Mucosa of descending colon (tissue), 3 donors: ENCODE data around the gene BTBD16. TPM values are rescaled to one million over a fixed set of nuclear protein-coding genes. Genes with fewer than 3 reads are reported as not detected.

Experiments
- ATAC-seq: fragments of 200-7000 bp; cut with Tn5 transposase; one replicate; pipeline ENCODE4 v1.9.1; 2020; ENCODE audit warnings: mild to moderate bottlenecking, moderate library complexity
- DNase-seq, 3 donors: peaks; one replicate each; pipeline ENCODE4 v3.0.0-alpha.2; 2020
- H3K36me3 ChIP-seq: fragments of 200-600 bp; one replicate; pipeline ENCODE4 v1.8.0; 2021; ENCODE audit warnings: low read depth, mild to moderate bottlenecking
- H3K4me1 ChIP-seq: fragments of 200-600 bp; one replicate; pipeline ENCODE4 v1.8.0; 2021; ENCODE audit warnings: low read depth, mild to moderate bottlenecking
- H3K4me3 ChIP-seq: fragments of 200-600 bp; one replicate; pipeline ENCODE4 v1.8.0; 2021; ENCODE audit warnings: mild to moderate bottlenecking
- H3K9me3 ChIP-seq: fragments of 200-600 bp; one replicate; pipeline ENCODE4 v1.8.0; 2021; ENCODE audit warnings: mild to moderate bottlenecking
- intact Hi-C, 2 donors: fragments of 100-400 bp; cut with DNase I in 1 of 2; cut with micrococcal nuclease in 1 of 2; formaldehyde crosslinking; loops; one replicate each; pipeline versions ENCODE4 v1.11.0 to v1.11.1; 2022; cut with DNase I, micrococcal nuclease
- total RNA-seq, 3 donors: library from RNA; stranded (reverse); fragmentation: NEBNext Ultra II Directional in 2 of 3; extraction: Animal tissue kit (Norgen Biotek cat#: 25700) in 2 of 3; gene quantifications; one replicate each; pipeline versions ENCODE4 v1.2.1 to v1.2.4, GENCODE V29; 2021 to 2023
- TF ChIP-seq, protein P1 (sequence below): fragments of 200-600 bp; IDR thresholded peaks from one replicate; pipeline ENCODE4 v1.8.0; 2022; ENCODE audit warnings: antibody characterized with exemption, mild to moderate bottlenecking
- donor health status: DM: no; HTN: no; CAD: no; lungs with moderate emphysema.
- donor health status: DM: no; HTN: no; CAD: no.
- donor health status: DM: no; HTN: yes; CAD: no.

BTBD16 gene
- total RNA-seq, 3 donors from 2014 or later, result 0.16 to 0.60 (median 0.26) TPM

DNA sequence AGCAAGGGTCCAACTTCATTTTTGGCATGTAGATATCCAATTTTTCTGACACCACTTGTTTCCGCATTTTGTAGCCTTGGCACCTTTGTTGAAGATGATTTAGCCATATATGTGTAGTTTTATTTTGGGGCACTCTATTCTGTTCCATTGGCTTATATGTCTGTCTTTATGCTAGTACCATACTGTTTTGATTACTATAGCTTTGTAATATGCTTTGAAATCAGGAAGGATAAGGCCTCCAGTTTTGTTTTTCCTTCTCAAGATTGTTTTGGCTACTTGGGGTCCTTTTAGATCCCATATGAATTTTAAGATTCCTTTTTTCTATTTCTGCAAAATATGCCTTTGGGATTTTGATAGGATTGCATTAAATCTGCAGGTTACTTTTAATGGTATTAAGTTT lies 9.5 kb upstream of the BTBD16 start:
- TF ChIP-seq, protein P1, sequence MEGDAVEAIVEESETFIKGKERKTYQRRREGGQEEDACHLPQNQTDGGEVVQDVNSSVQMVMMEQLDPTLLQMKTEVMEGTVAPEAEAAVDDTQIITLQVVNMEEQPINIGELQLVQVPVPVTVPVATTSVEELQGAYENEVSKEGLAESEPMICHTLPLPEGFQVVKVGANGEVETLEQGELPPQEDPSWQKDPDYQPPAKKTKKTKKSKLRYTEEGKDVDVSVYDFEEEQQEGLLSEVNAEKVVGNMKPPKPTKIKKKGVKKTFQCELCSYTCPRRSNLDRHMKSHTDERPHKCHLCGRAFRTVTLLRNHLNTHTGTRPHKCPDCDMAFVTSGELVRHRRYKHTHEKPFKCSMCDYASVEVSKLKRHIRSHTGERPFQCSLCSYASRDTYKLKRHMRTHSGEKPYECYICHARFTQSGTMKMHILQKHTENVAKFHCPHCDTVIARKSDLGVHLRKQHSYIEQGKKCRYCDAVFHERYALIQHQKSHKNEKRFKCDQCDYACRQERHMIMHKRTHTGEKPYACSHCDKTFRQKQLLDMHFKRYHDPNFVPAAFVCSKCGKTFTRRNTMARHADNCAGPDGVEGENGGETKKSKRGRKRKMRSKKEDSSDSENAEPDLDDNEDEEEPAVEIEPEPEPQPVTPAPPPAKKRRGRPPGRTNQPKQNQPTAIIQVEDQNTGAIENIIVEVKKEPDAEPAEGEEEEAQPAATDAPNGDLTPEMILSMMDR, result no peak
- Histone ChIP-seq H3K4me1 (peaks cover 4% of the 10 kb centered on the region), H3K4me3 (no peak overlapping the region), H3K36me3 (no peaks in the 10 kb centered on the region), H3K9me3 (peaks cover 10% of the 10 kb centered on the region)
- intact Hi-C loops, result no loop called here
- ATAC-seq, result no peak
- no peak for DNase-seq

DNA sequence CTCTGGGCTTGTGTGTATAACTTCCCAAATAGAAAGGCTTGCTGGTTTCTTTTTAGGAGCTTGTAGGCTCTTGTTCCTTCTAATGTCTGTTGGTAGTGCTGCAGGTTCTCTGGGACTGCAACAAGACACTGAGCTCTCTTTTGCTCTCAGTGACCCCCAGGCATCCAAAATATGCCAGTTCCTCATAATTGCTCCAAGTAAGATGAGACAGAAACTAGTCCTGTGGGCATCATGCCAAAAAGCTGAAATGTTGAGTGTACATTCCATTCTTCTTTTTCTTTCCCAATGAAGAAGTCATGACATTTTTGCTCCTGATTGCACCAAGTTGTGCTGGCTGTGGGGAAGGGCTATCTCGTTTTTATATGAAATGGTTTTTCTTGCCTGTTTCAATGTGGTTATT lies 7.1 kb upstream of the BTBD16 start:
- peaks cover 10% of the 10 kb centered on the region for H3K9me3 ChIP-seq
- TF ChIP-seq, protein P1, result no peak
- ATAC-seq (no peak), DNase-seq (no peak)
- H3K36me3 ChIP-seq, result no peaks in the 10 kb centered on the region
- intact Hi-C loops, result no loop called here
- no peak overlapping the region for H3K4me3 ChIP-seq
- peaks cover 4% of the 10 kb centered on the region for H3K4me1 ChIP-seq

DNA sequence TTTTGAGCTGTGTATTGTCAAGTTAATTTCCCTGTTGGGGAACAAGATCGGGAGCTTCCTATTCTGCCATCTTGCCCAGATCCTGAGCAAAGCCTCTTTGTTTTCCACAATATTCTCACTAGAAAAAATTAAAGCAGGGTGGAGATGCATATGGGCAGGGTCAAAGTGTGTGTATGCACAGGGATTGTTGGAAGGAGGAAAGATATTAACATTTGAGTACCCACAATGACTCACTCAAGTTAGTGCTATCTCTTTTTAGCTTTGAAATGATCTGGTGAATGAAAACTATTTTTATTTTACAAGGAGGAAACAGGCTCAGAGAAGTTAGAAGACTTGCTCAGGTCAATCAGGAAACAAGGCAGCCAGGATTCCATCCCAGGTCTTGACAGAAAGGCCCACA lies 6.7 kb upstream of the BTBD16 start:
- ATAC-seq, result peak; percentile 84
- peaks cover 4% of the 10 kb centered on the region for H3K4me1 ChIP-seq
- H3K4me3 ChIP-seq, result no peak overlapping the region
- H3K9me3 ChIP-seq, result peaks cover 10% of the 10 kb centered on the region
- DNase-seq, result no peak
- no peaks in the 10 kb centered on the region for H3K36me3 ChIP-seq
- TF ChIP-seq, protein P1, result no peak
- intact Hi-C loops, result no loop called here

DNA sequence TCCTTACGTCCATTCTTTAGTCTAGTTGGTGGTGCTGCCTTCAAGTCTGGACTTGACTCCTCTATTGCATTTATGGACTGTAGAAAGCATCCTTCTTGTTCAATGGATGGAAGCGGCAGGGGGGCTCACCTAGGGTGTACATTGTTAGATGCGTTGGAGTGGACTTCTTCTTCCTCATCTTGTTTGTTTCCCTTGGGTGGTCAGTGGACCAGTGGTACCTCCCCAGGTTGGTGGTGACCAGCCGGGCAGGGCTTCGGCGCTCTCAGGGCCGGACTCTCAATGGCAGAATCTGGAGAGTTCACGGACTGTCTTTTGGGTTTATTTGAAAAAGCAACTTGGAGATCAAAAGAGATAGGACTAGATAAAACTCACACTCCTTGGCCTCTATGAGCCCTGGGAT lies 6.2 kb upstream of the BTBD16 start:
- intact Hi-C loops, result no loop called here
- TF ChIP-seq, protein P1, result no peak
- Histone ChIP-seq H3K36me3 (no peaks in the 10 kb centered on the region), H3K4me1 (peaks cover 4% of the 10 kb centered on the region), H3K9me3 (peaks cover 10% of the 10 kb centered on the region), H3K4me3 (no peak overlapping the region)
- DNase-seq (no peak), ATAC-seq (no peak)

DNA sequence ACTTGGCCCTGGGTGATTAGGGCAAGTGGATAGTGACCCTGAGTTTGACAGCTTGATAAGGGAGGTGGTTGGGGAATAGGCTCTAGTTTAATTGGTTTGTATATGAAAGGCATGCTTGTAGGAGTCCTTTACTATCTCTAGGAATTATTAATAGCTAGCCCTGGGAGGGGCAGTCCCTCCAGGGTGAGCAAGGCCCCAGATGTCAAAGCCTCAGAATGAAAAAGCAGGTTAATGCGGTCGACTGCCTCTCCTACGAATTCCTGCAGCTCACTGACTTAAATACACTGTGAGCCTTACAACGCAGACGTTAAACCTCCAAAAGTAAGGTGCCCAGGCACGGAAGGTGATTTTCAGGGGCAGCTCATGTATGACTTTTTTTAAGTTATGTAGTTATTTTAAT lies 5.2 kb upstream of the BTBD16 start:
- H3K9me3 ChIP-seq, result peaks cover 10% of the 10 kb centered on the region
- ATAC-seq (no peak), DNase-seq (no peak)
- intact Hi-C loops, result no loop called here
- no peaks in the 10 kb centered on the region for H3K36me3 ChIP-seq
- no peak overlapping the region for H3K4me3 ChIP-seq
- H3K4me1 ChIP-seq, result peaks cover 4% of the 10 kb centered on the region
- TF ChIP-seq, protein P1, result no peak
